ENCODE data around the gene PPIE.

DNA sequence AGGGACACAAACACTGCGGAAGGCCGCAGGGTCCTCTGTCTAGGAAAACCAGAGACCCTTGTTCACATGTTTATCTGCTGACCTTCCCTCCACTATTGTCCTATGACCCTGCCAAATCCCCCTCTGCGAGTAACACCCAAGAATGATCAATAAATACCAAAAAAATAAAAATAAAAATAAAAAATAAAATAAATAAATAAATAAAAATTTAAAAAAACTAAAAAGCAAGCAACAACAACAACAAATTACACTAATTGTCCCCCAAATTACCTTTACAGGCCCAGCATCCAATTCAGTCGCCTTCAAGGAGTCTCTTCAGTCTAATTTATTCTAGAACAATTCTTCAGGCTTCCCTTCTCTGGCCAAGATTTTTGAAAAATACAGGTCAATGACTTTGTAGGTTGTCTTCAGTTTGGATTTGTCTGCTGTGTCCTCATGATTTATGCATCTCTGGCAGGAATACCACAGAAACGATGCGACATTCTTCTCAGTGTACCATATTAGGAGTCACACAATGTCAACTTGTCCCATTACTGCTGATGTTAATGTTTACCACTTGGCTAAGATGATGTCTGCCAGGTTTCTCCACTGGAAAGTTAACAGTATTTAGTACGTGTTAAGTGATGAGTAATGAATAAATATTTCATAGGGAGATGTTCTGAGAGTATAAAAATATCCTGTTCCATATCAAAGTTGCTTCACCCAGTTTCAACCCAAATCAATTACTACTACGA is 70.3 kb downstream of the PPIE start:
- TF ChIP-seq, protein P1, sequence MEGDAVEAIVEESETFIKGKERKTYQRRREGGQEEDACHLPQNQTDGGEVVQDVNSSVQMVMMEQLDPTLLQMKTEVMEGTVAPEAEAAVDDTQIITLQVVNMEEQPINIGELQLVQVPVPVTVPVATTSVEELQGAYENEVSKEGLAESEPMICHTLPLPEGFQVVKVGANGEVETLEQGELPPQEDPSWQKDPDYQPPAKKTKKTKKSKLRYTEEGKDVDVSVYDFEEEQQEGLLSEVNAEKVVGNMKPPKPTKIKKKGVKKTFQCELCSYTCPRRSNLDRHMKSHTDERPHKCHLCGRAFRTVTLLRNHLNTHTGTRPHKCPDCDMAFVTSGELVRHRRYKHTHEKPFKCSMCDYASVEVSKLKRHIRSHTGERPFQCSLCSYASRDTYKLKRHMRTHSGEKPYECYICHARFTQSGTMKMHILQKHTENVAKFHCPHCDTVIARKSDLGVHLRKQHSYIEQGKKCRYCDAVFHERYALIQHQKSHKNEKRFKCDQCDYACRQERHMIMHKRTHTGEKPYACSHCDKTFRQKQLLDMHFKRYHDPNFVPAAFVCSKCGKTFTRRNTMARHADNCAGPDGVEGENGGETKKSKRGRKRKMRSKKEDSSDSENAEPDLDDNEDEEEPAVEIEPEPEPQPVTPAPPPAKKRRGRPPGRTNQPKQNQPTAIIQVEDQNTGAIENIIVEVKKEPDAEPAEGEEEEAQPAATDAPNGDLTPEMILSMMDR (IDR thresholded peaks at IDR 0.05; ENCODE audit: low read length): no peak
- no peak for TF ChIP-seq EZH2 (optimal IDR thresholded peaks at IDR 0.05; ENCODE audit: low read depth, low read length)
- TF ChIP-seq EZH2phosphoT487 (IDR thresholded peaks at IDR 0.05; ENCODE audit: low read length): no peak

Data from MM.1S (cell line).